HEK293T (cell line): ENCODE data around the gene C5orf34.

Experiments used
- ARNT ChIP-seq: fragments of 450-650 bp; IDR thresholded peaks from 2 replicates; pipeline ENCODE4 v1.6.1; 2017; ENCODE audit warnings: mild to moderate bottlenecking
- BHLHE40 ChIP-seq: fragments of 450-650 bp; IDR thresholded peaks from 2 replicates; pipeline ENCODE4 v1.6.1; 2016; ENCODE audit warnings: mild to moderate bottlenecking, moderate library complexity, borderline replicate concordance
- CTBP1 ChIP-seq: fragments of 450-650 bp; IDR thresholded peaks from 2 replicates; pipeline ENCODE4 v1.6.1; 2016; ENCODE audit warnings: borderline replicate concordance
- FOXA1 ChIP-seq: fragments of 450-650 bp; IDR thresholded peaks from 2 replicates; pipeline ENCODE4 v1.6.1; 2016; ENCODE audit warnings: mild to moderate bottlenecking
- FOXK2 ChIP-seq: fragments of 450-650 bp; IDR thresholded peaks from 2 replicates; pipeline ENCODE4 v1.6.1; 2016; ENCODE audit warnings: mild to moderate bottlenecking
- FOXM1 ChIP-seq: fragments of 450-650 bp; IDR thresholded peaks from 2 replicates; pipeline ENCODE4 v1.6.1; 2017; ENCODE audit warnings: mild to moderate bottlenecking, borderline replicate concordance
- HDGF ChIP-seq: fragments of 450-650 bp; IDR thresholded peaks from 2 replicates; pipeline ENCODE4 v1.6.1; 2017; ENCODE audit warnings: antibody characterized with exemption, borderline replicate concordance
- LEF1 ChIP-seq: fragments of 450-650 bp; IDR thresholded peaks from 2 replicates; pipeline ENCODE4 v1.6.1; 2017; ENCODE audit warnings: mild to moderate bottlenecking, borderline replicate concordance
- NFRKB ChIP-seq: fragments of 450-650 bp; IDR thresholded peaks from 2 replicates; pipeline ENCODE4 v1.6.1; 2016; ENCODE audit warnings: mild to moderate bottlenecking, moderate library complexity
- SP1 ChIP-seq: fragments of 450-650 bp; IDR thresholded peaks from 2 replicates; pipeline ENCODE4 v1.6.1; 2017
- SUZ12 ChIP-seq: fragments of 450-650 bp; IDR thresholded peaks from 2 replicates; pipeline ENCODE4 v1.6.1; 2016; ENCODE audit warnings: mild to moderate bottlenecking
- ZNF384 ChIP-seq: fragments of 450-650 bp; IDR thresholded peaks from 2 replicates; pipeline ENCODE4 v1.6.1; 2016

GRCh38 chr5:43563321-43563720, 48.4 kb upstream of the C5orf34 start:
- TF ChIP-seq FOXA1, result no peak
- no peak for TF ChIP-seq SP1
- no peak for TF ChIP-seq HDGF
- no peak for TF ChIP-seq BHLHE40
- no peak for TF ChIP-seq FOXK2
- no peak for TF ChIP-seq CTBP1
- TF ChIP-seq ARNT, result no peak
- TF ChIP-seq ZNF384, result no peak
- TF ChIP-seq FOXM1, result no peak
- TF ChIP-seq SUZ12, result no peak
- no peak for TF ChIP-seq LEF1
- no peak for TF ChIP-seq NFRKB
